Gastroesophageal sphincter (tissue), 3 donors: ENCODE data around the gene PIP5K1C.

Experiments
- CTCF ChIP-seq, 4 experiments: fragments of 200-600 bp in 2 of 4; fragments of 450-650 bp in 2 of 4; sonication (generic) in 1 of 4; IDR thresholded peaks; one replicate each; pipeline ENCODE4 v1.5.1; 2017 to 2019; ENCODE audit warnings: antibody characterized with exemption in 4 of 4, mild to moderate bottlenecking in 2 of 4, moderate library complexity in 2 of 4
- EP300 ChIP-seq: sonication (generic); formaldehyde crosslinking; IDR thresholded peaks from one replicate; pipeline ENCODE4 v1.6.1; 2017; ENCODE audit warnings: antibody characterized with exemption, mild to moderate bottlenecking
- POLR2A ChIP-seq, 2 donors: fragments of 450-650 bp; IDR thresholded peaks; one replicate each; pipeline ENCODE4 v1.6.1; 2017; ENCODE audit warnings: antibody characterized with exemption in 2 of 2, mild to moderate bottlenecking in 2 of 2, moderate library complexity in 1 of 2
- POLR2AphosphoS5 ChIP-seq: sonication (generic); formaldehyde crosslinking; IDR thresholded peaks from one replicate; pipeline ENCODE4 v1.6.1; 2017; ENCODE audit warnings: antibody characterized with exemption

GRCh38 chr19:3684817-3685410, 15.4 kb downstream of the PIP5K1C start:
- TF ChIP-seq POLR2A (IDR thresholded peaks at IDR 0.05) (no peak), CTCF (IDR thresholded peaks at IDR 0.05) (no peak), EP300 (no peak), POLR2AphosphoS5 (no peak)
